ENCODE data around the gene DPP4.

DNA sequence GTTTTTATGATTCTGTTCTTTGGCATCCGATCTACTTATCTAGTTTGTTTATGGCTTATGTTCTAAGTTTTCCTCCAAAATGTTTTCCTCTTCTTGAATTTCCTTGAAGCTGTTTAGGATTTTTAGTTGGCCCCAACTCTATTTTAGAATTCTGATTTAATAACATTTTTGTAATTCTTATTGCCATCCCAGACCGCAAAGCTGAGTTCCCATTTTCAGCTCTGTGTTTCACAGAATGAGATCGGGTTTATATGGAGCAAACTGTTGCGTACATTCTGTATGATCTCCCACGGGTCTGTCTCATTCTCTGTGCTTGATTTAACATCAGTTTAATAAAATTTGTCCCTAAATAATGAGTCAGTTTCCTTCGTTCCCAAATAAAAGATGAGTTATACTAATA, 59.3 kb downstream of the DPP4 start:
- TF ChIP-seq, protein P1, sequence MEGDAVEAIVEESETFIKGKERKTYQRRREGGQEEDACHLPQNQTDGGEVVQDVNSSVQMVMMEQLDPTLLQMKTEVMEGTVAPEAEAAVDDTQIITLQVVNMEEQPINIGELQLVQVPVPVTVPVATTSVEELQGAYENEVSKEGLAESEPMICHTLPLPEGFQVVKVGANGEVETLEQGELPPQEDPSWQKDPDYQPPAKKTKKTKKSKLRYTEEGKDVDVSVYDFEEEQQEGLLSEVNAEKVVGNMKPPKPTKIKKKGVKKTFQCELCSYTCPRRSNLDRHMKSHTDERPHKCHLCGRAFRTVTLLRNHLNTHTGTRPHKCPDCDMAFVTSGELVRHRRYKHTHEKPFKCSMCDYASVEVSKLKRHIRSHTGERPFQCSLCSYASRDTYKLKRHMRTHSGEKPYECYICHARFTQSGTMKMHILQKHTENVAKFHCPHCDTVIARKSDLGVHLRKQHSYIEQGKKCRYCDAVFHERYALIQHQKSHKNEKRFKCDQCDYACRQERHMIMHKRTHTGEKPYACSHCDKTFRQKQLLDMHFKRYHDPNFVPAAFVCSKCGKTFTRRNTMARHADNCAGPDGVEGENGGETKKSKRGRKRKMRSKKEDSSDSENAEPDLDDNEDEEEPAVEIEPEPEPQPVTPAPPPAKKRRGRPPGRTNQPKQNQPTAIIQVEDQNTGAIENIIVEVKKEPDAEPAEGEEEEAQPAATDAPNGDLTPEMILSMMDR (conservative IDR thresholded peaks at IDR 0.05; ENCODE audit: low read depth in 2 of 2), result no peak
- TF ChIP-seq, protein P2, sequence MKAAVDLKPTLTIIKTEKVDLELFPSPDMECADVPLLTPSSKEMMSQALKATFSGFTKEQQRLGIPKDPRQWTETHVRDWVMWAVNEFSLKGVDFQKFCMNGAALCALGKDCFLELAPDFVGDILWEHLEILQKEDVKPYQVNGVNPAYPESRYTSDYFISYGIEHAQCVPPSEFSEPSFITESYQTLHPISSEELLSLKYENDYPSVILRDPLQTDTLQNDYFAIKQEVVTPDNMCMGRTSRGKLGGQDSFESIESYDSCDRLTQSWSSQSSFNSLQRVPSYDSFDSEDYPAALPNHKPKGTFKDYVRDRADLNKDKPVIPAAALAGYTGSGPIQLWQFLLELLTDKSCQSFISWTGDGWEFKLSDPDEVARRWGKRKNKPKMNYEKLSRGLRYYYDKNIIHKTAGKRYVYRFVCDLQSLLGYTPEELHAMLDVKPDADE (IDR thresholded peaks at IDR 0.05), result no peak
- TF ChIP-seq EZH2 (IDR thresholded peaks at IDR 0.05; ENCODE audit: low read depth, unreplicated experiment) (no peak), ZNF114 (CRISPR knock-in tag; IDR thresholded peaks at IDR 0.05) (no peak), EZH2phosphoT487 (IDR thresholded peaks at IDR 0.05; ENCODE audit: unreplicated experiment) (no peak), POLR2AphosphoS5 (IDR thresholded peaks at IDR 0.05; ENCODE audit: low read depth) (no peak), NANOG (IDR thresholded peaks at IDR 0.05; ENCODE audit: borderline replicate concordance) (no peak), JUNB (IDR thresholded peaks at IDR 0.05; ENCODE audit: unreplicated experiment) (no peak), CREB1 (CRISPR knock-in tag; IDR thresholded peaks at IDR 0.05; ENCODE audit: low read depth) (no peak), ZNF331 (CRISPR knock-in tag; IDR thresholded peaks at IDR 0.05; ENCODE audit: low read depth) (no peak), STAT1 (IDR thresholded peaks at IDR 0.05; ENCODE audit: unreplicated experiment) (no peak)
- TF ChIP-seq, protein P3, sequence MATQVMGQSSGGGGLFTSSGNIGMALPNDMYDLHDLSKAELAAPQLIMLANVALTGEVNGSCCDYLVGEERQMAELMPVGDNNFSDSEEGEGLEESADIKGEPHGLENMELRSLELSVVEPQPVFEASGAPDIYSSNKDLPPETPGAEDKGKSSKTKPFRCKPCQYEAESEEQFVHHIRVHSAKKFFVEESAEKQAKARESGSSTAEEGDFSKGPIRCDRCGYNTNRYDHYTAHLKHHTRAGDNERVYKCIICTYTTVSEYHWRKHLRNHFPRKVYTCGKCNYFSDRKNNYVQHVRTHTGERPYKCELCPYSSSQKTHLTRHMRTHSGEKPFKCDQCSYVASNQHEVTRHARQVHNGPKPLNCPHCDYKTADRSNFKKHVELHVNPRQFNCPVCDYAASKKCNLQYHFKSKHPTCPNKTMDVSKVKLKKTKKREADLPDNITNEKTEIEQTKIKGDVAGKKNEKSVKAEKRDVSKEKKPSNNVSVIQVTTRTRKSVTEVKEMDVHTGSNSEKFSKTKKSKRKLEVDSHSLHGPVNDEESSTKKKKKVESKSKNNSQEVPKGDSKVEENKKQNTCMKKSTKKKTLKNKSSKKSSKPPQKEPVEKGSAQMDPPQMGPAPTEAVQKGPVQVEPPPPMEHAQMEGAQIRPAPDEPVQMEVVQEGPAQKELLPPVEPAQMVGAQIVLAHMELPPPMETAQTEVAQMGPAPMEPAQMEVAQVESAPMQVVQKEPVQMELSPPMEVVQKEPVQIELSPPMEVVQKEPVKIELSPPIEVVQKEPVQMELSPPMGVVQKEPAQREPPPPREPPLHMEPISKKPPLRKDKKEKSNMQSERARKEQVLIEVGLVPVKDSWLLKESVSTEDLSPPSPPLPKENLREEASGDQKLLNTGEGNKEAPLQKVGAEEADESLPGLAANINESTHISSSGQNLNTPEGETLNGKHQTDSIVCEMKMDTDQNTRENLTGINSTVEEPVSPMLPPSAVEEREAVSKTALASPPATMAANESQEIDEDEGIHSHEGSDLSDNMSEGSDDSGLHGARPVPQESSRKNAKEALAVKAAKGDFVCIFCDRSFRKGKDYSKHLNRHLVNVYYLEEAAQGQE (IDR thresholded peaks at IDR 0.05; ENCODE audit: unreplicated experiment), result no peak

All from GM23338 (cell line).